IPS-15b (cell line): ENCODE measurements around the gene CALD1.

ENCODE experiments used
- H3K27me3 ChIP-seq: one replicate; pipeline ENCODE4 v1.6.1; 2013; ENCODE audit warnings: low read length; ENCODE audit not compliant: control insufficient read depth, insufficient read depth
- H3K36me3 ChIP-seq: one replicate; pipeline ENCODE4 v1.6.1; 2013; ENCODE audit warnings: low read length; ENCODE audit not compliant: control insufficient read depth, insufficient read depth
- H3K4me1 ChIP-seq: one replicate; pipeline ENCODE4 v1.6.1; 2013; ENCODE audit warnings: mild to moderate bottlenecking, low read length; ENCODE audit not compliant: control insufficient read depth, insufficient read depth
- H3K4me3 ChIP-seq: one replicate; pipeline ENCODE4 v1.5.1; 2013; ENCODE audit warnings: low read depth, low read length
- H3K9ac ChIP-seq: one replicate; pipeline ENCODE4 v1.6.1; 2013; ENCODE audit warnings: low read depth, mild to moderate bottlenecking, low read length
- H3K9me3 ChIP-seq: one replicate; pipeline ENCODE4 v1.6.1; 2013; ENCODE audit warnings: mild to moderate bottlenecking, low read length; ENCODE audit not compliant: control insufficient read depth, insufficient read depth

Gene CALD1

DNA sequence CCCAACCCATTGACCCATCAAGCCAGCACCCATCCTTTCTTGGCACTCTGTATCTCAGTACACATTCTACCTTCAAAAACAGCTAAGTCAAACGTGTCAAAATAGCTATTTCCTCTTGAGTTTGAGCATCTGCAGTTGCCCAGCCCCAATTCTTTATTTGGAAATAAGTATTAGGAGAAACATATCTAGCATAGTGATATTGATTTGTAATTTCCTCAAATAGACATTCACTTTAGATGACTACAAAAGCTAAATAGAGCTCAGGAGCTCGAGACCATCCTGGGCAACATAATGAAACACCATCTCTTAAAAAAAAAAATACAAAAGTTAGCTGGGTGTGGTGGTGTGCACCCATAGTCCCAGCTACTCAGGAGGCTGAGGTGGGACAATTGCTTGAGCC lies 147.6 kb downstream of the CALD1 start:
- Histone ChIP-seq H3K36me3 (no peaks in the 10 kb centered on the region), H3K4me3 (no peak overlapping the region), H3K4me1 (no peaks in the 10 kb centered on the region), H3K9ac (no peak overlapping the region), H3K9me3 (no peaks in the 10 kb centered on the region), H3K27me3 (no peaks in the 10 kb centered on the region)

DNA sequence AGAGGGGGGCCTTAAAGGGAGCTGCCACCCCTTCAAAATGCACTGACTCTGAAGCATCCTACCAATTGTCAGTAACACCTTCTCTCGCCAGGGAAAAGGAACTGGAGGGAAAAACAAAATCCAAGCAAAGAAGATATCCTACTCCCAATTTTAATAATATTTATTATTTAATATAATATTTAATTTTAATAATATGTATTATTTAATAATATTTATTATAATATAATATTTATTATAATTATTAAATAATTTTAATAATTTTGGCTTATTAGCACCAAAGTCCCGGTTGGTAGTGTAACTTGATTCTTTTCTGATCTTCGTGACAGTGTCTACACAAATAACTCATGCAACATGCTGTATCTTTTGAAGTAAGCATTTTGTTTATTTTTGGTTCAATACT lies 148.3 kb downstream of the CALD1 start:
- H3K4me1 ChIP-seq = no peaks in the 10 kb centered on the region
- H3K9me3 ChIP-seq = no peaks in the 10 kb centered on the region
- H3K36me3 ChIP-seq = no peaks in the 10 kb centered on the region
- no peaks in the 10 kb centered on the region for H3K27me3 ChIP-seq
- H3K4me3 ChIP-seq = no peak overlapping the region
- no peak overlapping the region for H3K9ac ChIP-seq

DNA sequence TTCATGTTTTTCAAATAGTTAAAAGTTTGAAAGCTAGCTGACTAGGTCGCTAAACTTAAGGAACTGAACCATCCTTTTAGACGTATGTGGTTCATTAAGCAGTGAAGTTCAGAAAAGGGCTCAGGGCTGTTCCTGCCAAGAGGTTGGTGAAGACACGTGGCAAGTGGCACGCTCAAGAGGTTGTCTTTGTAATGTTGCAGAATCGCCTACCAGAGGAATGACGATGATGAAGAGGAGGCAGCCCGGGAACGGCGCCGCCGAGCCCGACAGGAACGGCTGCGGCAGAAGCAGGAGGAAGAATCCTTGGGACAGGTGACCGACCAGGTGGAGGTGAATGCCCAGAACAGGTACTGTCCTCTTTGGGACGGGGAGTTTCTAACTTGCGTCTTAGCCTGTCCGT lies 149.1 kb downstream of the CALD1 start:
- H3K4me1 ChIP-seq = no peaks in the 10 kb centered on the region
- H3K9me3 ChIP-seq = no peaks in the 10 kb centered on the region
- no peak overlapping the region for H3K4me3 ChIP-seq
- H3K27me3 ChIP-seq = no peaks in the 10 kb centered on the region
- H3K9ac ChIP-seq = no peak overlapping the region
- no peaks in the 10 kb centered on the region for H3K36me3 ChIP-seq

DNA sequence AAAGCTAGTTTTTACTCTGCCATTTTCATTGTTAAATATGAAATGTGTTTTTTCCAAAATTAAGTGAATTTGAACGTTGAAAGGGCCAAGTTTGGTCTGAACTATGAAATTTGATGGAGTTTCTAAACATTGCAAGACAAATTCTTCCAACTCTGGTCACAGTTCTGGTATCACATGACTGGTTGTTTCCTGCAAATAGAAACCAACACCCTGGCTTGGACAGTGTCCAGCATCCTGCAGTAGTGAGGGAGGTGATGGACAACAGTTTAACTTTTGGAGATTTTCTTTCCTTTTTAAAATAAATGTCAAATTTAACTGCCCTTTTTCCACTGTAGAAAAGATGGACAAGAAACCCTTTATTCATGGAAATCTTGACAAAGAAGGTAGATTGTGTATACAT lies 152.1 kb downstream of the CALD1 start:
- Histone ChIP-seq H3K4me1 (no peaks in the 10 kb centered on the region), H3K27me3 (no peaks in the 10 kb centered on the region), H3K36me3 (no peaks in the 10 kb centered on the region), H3K4me3 (no peak overlapping the region), H3K9me3 (no peaks in the 10 kb centered on the region), H3K9ac (no peak overlapping the region)

DNA sequence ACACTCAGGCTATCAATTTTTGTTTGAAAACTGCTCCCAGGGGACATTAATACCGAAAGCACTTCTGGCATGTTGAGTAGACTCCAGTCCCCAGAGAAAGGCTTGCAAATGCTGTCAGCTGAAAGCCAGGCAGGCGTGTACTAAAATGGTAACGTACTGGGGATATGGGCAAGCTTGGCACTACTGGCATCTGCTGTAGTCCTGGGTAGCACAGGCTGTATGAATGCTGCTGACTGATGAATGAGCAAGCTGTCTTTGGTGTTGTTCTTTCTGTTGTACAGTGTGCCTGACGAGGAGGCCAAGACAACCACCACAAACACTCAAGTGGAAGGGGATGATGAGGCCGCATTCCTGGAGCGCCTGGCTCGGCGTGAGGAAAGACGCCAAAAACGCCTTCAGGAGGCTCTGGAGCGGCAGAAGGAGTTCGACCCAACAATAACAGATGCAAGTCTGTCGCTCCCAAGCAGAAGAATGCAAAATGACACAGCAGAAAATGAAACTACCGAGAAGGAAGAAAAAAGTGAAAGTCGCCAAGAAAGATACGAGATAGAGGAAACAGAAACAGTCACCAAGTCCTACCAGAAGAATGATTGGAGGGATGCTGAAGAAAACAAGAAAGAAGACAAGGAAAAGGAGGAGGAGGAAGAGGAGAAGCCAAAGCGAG lies 153.4 kb downstream of the CALD1 start:
- Histone ChIP-seq H3K9me3 (no peaks in the 10 kb centered on the region), H3K4me1 (no peaks in the 10 kb centered on the region), H3K27me3 (no peaks in the 10 kb centered on the region), H3K4me3 (no peak overlapping the region), H3K36me3 (no peaks in the 10 kb centered on the region), H3K9ac (no peak overlapping the region)

DNA sequence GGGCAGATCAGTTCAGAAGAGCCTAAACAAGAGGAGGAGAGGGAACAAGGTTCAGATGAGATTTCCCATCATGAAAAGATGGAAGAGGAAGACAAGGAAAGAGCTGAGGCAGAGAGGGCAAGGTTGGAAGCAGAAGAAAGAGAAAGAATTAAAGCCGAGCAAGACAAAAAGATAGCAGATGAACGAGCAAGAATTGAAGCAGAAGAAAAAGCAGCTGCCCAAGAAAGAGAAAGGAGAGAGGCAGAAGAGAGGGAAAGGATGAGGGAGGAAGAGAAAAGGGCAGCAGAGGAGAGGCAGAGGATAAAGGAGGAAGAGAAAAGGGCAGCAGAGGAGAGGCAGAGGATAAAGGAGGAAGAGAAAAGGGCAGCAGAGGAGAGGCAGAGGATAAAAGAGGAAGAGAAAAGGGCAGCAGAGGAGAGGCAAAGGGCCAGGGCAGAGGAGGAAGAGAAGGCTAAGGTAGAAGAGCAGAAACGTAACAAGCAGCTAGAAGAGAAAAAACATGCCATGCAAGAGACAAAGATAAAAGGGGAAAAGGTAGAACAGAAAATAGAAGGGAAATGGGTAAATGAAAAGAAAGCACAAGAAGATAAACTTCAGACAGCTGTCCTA lies 154.1 kb downstream of the CALD1 start:
- H3K27me3 ChIP-seq = no peaks in the 10 kb centered on the region
- no peaks in the 10 kb centered on the region for H3K36me3 ChIP-seq
- H3K9ac ChIP-seq = no peak overlapping the region
- no peaks in the 10 kb centered on the region for H3K9me3 ChIP-seq
- no peaks in the 10 kb centered on the region for H3K4me1 ChIP-seq
- no peak overlapping the region for H3K4me3 ChIP-seq

DNA sequence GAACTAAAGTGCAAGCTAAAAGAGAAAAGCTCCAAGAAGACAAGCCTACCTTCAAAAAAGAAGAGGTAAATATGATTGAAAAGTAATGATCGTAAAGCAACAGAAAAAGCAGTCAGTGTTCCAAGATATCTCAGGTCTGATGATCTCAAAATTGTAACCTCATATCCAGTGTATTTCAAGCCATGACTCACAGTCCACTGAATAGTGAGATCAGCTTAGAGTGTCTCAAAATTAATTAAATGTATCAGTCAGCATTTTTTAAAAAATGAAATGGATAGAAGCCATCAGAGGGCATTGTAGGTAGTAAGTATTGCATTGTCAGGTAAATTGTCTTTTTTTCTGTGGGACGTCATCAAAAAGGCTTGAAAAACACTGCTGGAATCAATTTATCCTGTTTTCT lies 156.3 kb downstream of the CALD1 start:
- no peaks in the 10 kb centered on the region for H3K27me3 ChIP-seq

DNA sequence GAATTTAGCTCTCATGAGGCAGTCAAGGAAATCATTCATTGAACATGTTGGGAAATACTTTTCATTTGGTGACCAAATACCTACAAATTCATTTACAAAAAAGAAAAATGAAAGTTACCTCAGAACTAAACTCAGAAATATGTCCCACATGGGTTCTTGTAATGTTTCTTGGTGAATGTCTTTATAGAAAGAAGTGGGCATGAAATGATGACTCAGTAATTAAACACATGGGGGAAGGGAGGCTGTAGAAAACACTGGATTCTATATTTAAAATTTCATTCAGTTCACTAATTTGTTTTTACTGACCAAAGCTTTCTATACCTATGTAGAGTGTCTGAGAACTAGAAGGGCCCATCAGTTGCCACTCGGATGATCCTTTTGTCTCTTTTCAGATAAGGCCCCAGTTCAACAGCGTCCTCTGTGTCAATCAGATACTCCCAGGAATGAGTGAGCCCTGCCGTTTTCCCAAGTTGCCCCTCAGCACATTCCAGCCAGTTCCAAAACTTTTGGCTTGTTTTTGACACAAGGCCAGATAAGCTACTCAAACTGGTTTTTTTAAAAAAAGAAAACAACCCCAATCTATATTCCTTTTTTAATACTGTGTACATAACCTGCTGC lies 157.6 kb downstream of the CALD1 start:
- no peaks in the 10 kb centered on the region for H3K9me3 ChIP-seq
- H3K27me3 ChIP-seq = no peaks in the 10 kb centered on the region
- no peaks in the 10 kb centered on the region for H3K36me3 ChIP-seq
- no peak overlapping the region for H3K4me3 ChIP-seq
- H3K4me1 ChIP-seq = no peaks in the 10 kb centered on the region
- no peak overlapping the region for H3K9ac ChIP-seq

More for the DNA sequence above, 156.3 kb downstream of the CALD1 start:
- Histone ChIP-seq H3K9ac (no peak overlapping the region), H3K4me3 (no peak overlapping the region), H3K9me3 (no peaks in the 10 kb centered on the region), H3K4me1 (no peaks in the 10 kb centered on the region), H3K36me3 (no peaks in the 10 kb centered on the region)

DNA sequence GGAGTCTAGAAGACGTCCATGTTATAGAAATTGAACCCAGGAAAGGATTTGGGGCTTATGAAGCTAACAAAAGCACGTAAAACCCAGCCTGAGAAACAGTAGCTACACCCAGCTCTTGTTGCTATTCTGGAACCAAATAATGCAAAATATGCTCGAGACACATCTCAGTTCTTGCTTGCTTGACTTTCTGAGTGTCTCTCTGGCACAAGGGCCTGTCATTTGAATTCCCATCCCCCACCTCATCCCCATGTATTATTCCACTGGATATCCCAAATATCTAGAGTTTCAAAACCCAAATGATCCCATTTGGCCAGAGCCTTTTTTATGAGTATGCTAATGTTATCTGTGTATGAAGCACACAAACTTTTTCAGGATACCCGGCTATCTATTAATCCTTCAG lies 158.7 kb downstream of the CALD1 start:
- Histone ChIP-seq H3K36me3 (no peaks in the 10 kb centered on the region), H3K4me1 (no peaks in the 10 kb centered on the region), H3K9ac (no peak overlapping the region), H3K4me3 (no peak overlapping the region), H3K9me3 (no peaks in the 10 kb centered on the region), H3K27me3 (no peaks in the 10 kb centered on the region)

DNA sequence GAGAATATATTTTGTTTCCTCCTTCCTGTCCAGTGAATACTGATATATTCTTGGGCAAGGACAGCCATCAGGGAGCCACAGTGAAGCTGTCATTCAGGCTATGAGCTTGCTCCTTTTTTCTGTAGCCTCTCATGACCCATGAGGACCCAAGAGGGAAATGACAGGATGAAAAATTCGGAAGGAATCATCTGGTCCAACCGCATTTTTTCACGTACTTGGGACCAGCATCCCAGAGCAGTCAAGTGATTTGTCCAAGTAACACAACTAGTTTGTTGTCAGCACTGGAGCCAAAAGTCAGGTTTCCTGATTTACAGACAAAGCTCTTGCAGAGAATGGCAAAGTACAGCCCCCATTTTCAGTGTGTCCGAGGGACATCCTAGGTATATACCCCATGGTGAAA lies 159.7 kb downstream of the CALD1 start:
- H3K4me1 ChIP-seq = no peaks in the 10 kb centered on the region
- no peaks in the 10 kb centered on the region for H3K36me3 ChIP-seq
- no peak overlapping the region for H3K4me3 ChIP-seq

DNA sequence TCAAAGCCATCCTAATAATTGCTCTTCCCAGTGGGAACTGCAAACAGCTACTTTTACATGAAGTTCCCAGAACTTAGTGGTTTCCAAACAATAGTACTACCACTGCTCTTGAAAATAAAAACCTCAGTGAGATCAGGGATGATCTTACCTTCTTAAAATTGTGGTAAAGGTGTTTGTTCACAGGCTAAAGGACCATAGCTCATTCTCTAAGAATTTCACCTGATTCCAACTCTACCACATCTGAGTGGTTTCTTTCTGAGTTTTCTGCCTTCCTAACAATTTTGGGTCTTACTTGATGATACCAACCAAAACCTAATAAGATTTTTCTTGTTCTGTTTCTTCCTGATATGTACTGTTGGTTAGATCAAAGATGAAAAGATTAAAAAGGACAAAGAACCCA lies 161.3 kb downstream of the CALD1 start:
- H3K4me1 ChIP-seq = no peaks in the 10 kb centered on the region
- H3K9me3 ChIP-seq = no peaks in the 10 kb centered on the region
- H3K36me3 ChIP-seq = no peaks in the 10 kb centered on the region
- H3K27me3 ChIP-seq = no peaks in the 10 kb centered on the region
- H3K4me3 ChIP-seq = no peak overlapping the region
- H3K9ac ChIP-seq = no peak overlapping the region

More for the DNA sequence above, 159.7 kb downstream of the CALD1 start:
- Histone ChIP-seq H3K9ac (no peak overlapping the region), H3K9me3 (no peaks in the 10 kb centered on the region), H3K27me3 (no peaks in the 10 kb centered on the region)

DNA sequence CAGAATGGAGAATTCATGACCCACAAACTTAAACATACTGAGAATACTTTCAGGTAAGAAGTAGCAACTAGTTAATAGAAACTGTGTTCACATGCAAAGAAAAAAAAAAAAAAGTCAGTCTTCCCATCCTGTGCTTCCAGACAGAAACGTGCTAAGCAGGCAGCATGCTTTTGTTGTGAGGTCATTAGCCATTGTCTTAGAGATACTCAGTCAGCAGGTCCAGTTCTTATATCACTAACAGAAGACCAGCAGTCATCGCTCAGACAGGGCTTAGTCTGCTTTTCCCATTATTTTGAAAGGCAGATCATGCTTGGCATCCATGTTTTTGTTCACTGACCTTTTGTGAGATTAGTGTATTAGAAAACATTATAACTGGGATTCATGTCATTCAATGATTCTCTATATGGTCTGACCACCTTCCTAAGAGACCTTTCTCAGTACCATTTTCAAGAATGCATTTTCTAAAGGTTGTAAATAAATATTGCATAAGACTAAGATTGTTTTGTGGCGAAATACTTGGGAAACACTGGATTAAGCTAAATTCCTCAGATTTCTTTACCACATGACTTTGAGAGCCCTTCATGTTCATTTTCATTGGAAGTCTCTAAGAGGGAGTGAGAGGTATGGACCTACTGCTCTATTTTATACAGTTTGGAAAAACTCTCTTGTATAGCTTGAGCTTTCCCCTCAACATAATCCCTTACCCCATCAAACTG lies 161.9 kb downstream of the CALD1 start:
- Histone ChIP-seq H3K4me1 (no peaks in the 10 kb centered on the region), H3K9ac (no peak overlapping the region), H3K27me3 (no peaks in the 10 kb centered on the region), H3K36me3 (no peaks in the 10 kb centered on the region), H3K4me3 (no peak overlapping the region), H3K9me3 (no peaks in the 10 kb centered on the region)
